ENCODE data around the gene UBE4B. TPM values are rescaled to one million over a fixed set of nuclear protein-coding genes. Genes with fewer than 3 reads are reported as not detected.
A peak's percentile ranks its signal among the peaks of the same experiment; 100 is the strongest.

Gene UBE4B
- polyA plus RNA-seq, 2 of the 4 experiments (the other 2 are of a cell fraction), result 13.5 to 15.1 TPM

- DNase-seq (ENCODE audit: low read depth in 1 of 2, low spot score in 1 of 2) (peak; percentile 49 to 77), FAIRE-seq (no peak), ATAC-seq (peak; percentile 37 to 51)
- Histone ChIP-seq H3K4me3 (peak overlapping the region; percentile 98), H3K27ac (peak overlapping the region; percentile 91 to 95), H3K9me3 (no peaks in the 10 kb centered on the region), H3K4me1 (peaks cover 17% of the 10 kb centered on the region; the same call in 2 of the 3 replicates), H3K4me2 (peak overlapping the region; percentile 96)
- TF ChIP-seq CTCF (IDR thresholded peaks at IDR 0.05) (no peak), FOSB (CRISPR knock-in tag; IDR thresholded peaks at IDR 0.05) (no peak), ATOH8 (CRISPR knock-in tag; IDR thresholded peaks at IDR 0.05; ENCODE audit: low read depth) (no peak), E2F6 (IDR thresholded peaks at IDR 0.05; ENCODE audit: borderline replicate concordance, low read depth) (peak; percentile 36; the same call in 1 of the 2 replicates), FOSL2 (IDR thresholded peaks at IDR 0.05) (no peak), FOSL2 (CRISPR knock-in tag; IDR thresholded peaks at IDR 0.05) (0 out of 2 replicates have a peak, but pooled peaks have one; percentile 15), PHF8 (IDR thresholded peaks at IDR 0.05; ENCODE audit: borderline replicate concordance, low read depth) (peak; percentile 33; the same call in 1 of the 2 replicates), JUNB (IDR thresholded peaks at IDR 0.05) (no peak), ZFP36 (IDR thresholded peaks at IDR 0.05; ENCODE audit: borderline replicate concordance, partially characterized antibody) (no peak)
- WGBS (ENCODE audit: missing lambda C conversion rate), result 4% methylated on average over 14 of the region's 69 CpGs
- CTCF ChIA-PET, result interaction anchor here (0.6 to 2.7 kb wide), 35 partner anchors 9 to 268 kb away, joined by 3 to 34 read pairs (median 4); partner anchors contain the start of genes CENPS, LZIC and NMNAT1
- POLR2A ChIA-PET, result interaction anchor here (0.6 to 0.9 kb wide), 4 partner anchors 15 to 42 kb away, joined by 3 to 5 read pairs (median 4); no protein-coding TSS in a partner anchor
Measured at GRCh38 chr1:10210841-10211804, 178.4 kb downstream of the UBE4B start.

GRCh38 chr1:10211805-10212410 lies 179.2 kb downstream of the UBE4B start:
- ATAC-seq (no peak), FAIRE-seq (no peak), DNase-seq (ENCODE audit: low read depth in 1 of 2, low spot score in 1 of 2) (peak; percentile 9 to 23)
- H3K4me1 ChIP-seq, result peaks cover 17% of the 10 kb centered on the region; the same call in 2 of the 3 replicates
- WGBS (ENCODE audit: missing lambda C conversion rate), result 13% methylated on average over 11 of the region's 11 CpGs
- peak overlapping the region; percentile 98 for H3K4me3 ChIP-seq
- peak overlapping the region; percentile 96 for H3K4me2 ChIP-seq
- TF ChIP-seq HOXB5 (CRISPR knock-in tag; IDR thresholded peaks at IDR 0.05) (no peak), KDM5A (IDR thresholded peaks at IDR 0.05) (no peak), NFE2L2 (conservative IDR thresholded peaks at IDR 0.05; ENCODE audit: low read length) (no peak), MAFK (IDR thresholded peaks at IDR 0.05; ENCODE audit: partially characterized antibody) (no peak), CHD2 (IDR thresholded peaks at IDR 0.05; ENCODE audit: low read length, partially characterized antibody) (no peak), RNF2 (IDR thresholded peaks at IDR 0.05; ENCODE audit: borderline replicate concordance, low read depth) (no peak), HOXA7 (CRISPR knock-in tag; IDR thresholded peaks at IDR 0.05) (no peak), MAZ (IDR thresholded peaks at IDR 0.05; ENCODE audit: borderline replicate concordance, low read depth, low read length) (no peak), HEYL (CRISPR knock-in tag; IDR thresholded peaks at IDR 0.05) (no peak), POLR2AphosphoS2 (conservative IDR thresholded peaks at IDR 0.05; ENCODE audit: low read length) (no peak), TP53 (CRISPR knock-in tag; IDR thresholded peaks at IDR 0.05) (no peak), USF2 (IDR thresholded peaks at IDR 0.05) (no peak), SMC3 (IDR thresholded peaks at IDR 0.05) (no peak), EHF (CRISPR knock-in tag; IDR thresholded peaks at IDR 0.05) (no peak), CHD4 (IDR thresholded peaks at IDR 0.05; ENCODE audit: borderline replicate concordance) (no peak), NR3C1 (IDR thresholded peaks at IDR 0.05) (no peak), RFX5 (IDR thresholded peaks at IDR 0.05) (no peak), HDAC2 (IDR thresholded peaks at IDR 0.05) (no peak)
- POLR2A ChIA-PET, result interaction anchor here (0.7 to 0.9 kb wide), 2 partner anchors 21 to 42 kb away, joined by 3 to 4 read pairs; no protein-coding TSS in a partner anchor
- CTCF ChIA-PET, result interaction anchor here (0.6 to 1.3 kb wide), 2 partner anchors 72 to 123 kb away, joined by 3 to 4 read pairs; no protein-coding TSS in a partner anchor
- H3K9me3 ChIP-seq, result no peaks in the 10 kb centered on the region
- peak overlapping the region; percentile 91 to 95 for H3K27ac ChIP-seq
